ENCODE data around the gene SPTLC3.

GRCh38 chr20:13202565-13202964, 193.8 kb downstream of the SPTLC3 start:
- TF ChIP-seq RAD21 (IDR thresholded peaks at IDR 0.05; ENCODE audit: low read depth), result no peak
- TF ChIP-seq CEBPB (IDR thresholded peaks at IDR 0.05), result no peak
- TF ChIP-seq REST (IDR thresholded peaks at IDR 0.05; ENCODE audit: low read depth), result no peak
- no peak for TF ChIP-seq EP300 (IDR thresholded peaks at IDR 0.05; ENCODE audit: borderline replicate concordance)
- TF ChIP-seq NFIC (IDR thresholded peaks at IDR 0.05), result no peak

Measured in Ishikawa (cell line).